ENCODE measurements around the gene TRERF1.
A peak's percentile ranks its signal among the peaks of the same experiment; 100 is the strongest.
"Not testable (repeated sequence)": the region's sequence is repeated elsewhere in the genome, so short reads cannot be mapped to it uniquely, and the experiment has no call there.

The TRERF1 gene

GRCh38 chr6:42332916-42333315, 118.8 kb downstream of the TRERF1 start:
- DNase-seq = peak; percentile 63 to 67

DNA sequence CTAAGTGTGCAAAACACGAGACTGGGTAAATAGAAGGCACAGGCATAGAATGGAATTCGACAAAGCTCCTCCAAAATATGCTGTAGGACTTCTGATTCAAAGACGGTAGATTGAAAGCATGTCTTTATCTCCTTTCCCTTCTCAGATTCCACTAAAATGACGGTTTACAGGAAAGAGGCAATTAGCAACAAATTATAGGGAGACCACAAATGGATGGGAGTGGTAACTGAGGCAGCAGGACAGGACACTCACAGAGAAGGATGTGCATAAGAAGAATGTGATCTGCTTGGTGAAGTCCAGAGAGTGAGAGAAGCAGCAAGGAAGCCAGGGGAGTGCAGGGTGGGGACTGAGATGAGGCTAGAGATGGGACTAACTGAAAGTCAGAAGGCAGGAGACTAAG, 120.7 kb downstream of the TRERF1 start:
- DNase-seq = no peak

DNA sequence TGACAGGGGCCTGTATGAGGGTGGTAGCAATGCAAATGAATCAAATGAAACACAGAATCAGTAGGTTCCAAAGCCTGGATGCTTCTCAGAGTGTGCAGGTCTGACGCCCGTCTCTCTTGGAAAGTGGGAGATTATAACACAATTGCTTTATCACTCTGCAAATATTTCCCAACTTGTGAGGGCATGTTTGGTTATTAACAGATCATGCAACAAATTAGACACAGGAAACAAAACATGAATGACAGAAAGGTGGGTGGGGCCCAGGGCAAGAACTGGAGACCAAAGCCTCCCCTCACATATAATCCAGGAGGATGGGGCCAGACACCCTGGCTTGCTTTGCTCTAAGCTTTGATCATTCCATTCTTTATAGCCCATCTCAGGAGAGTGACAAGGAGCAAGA, 125.5 kb downstream of the TRERF1 start:
- DNase-seq = no peak

- DNase-seq = not testable (repeated sequence)
Measured at GRCh38 chr6:42324656-42325324, 126.9 kb downstream of the TRERF1 start.

- no peak for DNase-seq
Measured at GRCh38 chr6:42322676-42323075, 129.1 kb downstream of the TRERF1 start.

DNA sequence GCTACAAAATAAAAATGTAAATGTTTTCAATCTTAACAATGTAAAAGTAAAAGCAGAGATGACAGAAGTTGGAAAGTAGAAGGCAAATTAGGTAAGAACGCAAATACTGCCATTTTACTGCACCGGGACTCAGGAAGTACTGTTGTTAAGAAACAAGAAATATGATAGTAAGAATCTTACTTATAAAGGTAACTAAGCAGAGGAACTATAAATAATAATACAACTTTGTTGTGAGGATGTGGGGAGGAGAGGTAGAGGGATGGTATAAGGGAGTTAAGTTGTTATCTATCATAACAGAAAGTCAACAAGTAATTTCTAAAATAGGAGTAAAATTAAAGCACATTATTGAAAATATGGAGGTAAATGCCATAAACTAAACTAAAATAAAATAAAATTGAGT, 129.8 kb downstream of the TRERF1 start:
- DNase-seq = no peak

- DNase-seq = no peak
Measured at GRCh38 chr6:42320762-42321161, 131.0 kb downstream of the TRERF1 start.

DNA sequence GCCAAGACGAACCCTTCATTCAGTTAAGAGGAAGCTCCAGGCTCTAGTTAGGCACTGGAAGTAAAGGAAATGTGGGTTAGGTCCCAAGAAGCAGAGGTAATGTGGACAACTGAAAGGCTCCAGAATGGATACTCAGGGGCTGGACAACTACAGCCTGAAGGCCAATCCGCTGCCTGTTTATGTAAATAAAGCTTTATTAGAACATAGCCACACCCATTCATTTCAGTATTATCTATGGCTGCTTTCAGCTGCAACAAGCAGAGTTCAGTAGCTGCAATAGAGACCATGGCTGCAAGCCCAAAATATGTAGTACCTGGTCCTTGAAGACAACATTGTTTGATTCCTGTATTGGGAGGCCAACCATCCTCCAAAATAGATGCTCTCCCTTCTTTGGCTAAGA, 133.2 kb downstream of the TRERF1 start:
- peak in 1 of 2 donors; percentile 22 for DNase-seq

DNA sequence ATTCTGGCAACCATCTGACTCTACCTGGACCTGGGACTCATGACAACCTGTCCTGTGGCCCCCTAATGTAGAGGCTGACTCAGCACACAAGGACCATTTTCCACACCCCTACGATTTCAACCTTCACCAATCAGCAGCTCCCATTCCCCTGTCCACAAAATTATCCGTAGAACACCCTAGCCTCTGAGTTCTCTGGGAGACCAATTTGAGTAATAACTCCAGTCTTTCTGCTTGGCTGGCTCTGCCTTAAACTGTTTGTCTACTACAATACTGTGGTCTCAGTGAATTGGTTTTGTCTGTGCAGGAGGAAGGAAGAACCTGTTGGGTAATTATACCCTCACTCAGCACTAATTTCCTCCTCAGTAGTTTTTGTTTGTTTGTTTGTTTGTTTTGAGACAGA, 134.7 kb downstream of the TRERF1 start:
- DNase-seq = peak; percentile 57 to 62

- DNase-seq = peak; percentile 92 to 97
Measured at GRCh38 chr6:42315991-42316970, 135.4 kb downstream of the TRERF1 start.

- DNase-seq = no peak
Measured at GRCh38 chr6:42315259-42315990, 136.3 kb downstream of the TRERF1 start.

DNA sequence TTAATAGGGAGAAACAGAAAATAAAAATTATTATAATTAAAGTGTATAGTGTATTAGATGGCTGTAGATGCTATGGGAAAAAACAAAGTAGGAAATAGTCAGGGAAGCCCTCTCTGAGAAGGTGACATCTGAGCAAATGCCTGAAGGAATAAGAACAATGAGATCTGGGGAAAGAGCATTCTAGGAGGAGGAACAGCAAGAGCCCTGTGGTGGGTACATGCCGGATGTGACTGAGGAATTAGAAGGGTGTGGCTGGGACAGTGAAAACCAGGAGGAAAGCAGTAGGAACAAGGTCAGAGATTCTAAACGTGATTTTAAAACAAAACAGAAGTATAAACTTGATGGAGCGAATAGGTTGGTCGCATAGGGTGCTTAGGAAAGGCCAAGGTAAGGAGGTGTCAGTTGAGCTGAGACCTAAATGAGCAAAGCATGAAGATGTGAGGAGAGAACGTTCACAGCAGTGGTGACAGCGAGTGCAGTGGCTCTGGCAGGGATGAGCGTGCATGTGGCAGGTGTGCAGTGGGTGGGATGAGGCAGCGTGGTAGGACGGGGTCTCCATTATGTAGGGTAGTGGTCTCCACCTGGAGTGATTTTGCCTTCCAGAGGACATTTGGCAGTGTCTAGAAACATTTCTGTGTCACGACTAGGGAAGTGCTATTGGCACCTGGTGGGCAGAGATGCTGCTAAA, 137.0 kb downstream of the TRERF1 start:
- peak in 1 of 2 donors; percentile 34 for DNase-seq

DNA sequence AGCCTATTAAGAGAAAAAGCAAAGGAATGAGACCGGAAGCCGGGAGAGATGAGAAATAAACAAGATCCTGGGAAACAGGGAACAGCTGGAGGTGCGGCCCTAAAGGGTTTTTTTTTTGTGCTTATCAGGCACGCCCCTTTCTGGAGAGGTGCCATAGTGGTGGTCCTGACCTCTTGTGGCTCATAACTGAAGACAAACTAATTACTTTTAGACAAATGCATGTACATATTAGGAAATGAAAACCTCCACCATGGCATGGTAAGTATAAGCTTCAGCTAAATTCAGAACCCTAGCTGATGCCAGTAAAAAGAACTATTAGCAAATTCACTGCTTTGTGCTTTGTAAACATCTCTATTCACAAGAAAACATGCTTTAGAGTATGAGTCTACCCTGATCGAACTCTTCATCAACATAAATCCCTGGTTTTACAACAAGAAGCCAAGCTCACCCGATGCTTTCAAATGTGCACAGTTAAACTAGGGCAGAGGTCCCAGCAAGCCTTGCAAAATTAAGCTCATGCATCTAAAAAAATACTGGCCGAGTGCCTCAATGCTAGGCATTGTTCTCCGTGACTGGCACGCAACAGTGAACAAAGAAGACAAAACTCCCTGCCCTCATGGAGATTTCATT, 137.7 kb downstream of the TRERF1 start:
- DNase-seq = no peak

- DNase-seq = peak; percentile 64 to 93
Measured at GRCh38 chr6:42313038-42313437, 138.7 kb downstream of the TRERF1 start.

GRCh38 chr6:42307141-42307470, 144.6 kb downstream of the TRERF1 start:
- no peak for DNase-seq

DNA sequence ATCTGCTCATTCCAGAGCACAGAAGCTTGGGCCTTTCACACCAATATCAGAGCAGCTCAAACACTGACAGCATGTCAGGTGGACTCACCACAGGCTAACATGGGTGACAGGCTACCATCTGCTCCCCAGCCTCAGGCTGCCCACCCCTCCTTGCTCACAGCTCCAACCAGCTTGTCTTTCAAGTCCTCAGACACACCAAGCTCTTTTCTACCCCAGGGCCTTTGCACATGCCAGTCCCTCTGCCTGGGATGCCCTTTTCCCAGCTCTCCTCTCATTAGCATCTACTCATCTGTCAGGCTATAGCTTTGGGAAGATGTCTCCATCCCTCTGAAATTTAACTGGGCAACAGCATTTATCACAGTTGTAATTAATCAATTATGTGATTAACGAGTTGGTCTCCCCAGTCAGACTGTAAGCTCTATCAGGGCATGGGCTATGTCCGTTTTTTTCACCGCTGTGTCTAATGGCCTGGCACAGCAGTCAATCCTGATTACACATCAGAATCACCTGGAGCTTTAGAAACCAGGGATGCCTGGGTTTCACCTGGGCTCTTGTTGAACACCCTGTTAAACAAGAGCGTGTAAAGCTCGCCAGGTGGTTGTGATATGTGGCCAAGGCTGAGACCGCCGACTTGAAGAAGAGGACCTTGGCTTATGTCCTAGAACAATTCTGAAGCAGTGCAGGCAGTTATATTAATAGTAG, 145.1 kb downstream of the TRERF1 start:
- DNase-seq = no peak

DNA sequence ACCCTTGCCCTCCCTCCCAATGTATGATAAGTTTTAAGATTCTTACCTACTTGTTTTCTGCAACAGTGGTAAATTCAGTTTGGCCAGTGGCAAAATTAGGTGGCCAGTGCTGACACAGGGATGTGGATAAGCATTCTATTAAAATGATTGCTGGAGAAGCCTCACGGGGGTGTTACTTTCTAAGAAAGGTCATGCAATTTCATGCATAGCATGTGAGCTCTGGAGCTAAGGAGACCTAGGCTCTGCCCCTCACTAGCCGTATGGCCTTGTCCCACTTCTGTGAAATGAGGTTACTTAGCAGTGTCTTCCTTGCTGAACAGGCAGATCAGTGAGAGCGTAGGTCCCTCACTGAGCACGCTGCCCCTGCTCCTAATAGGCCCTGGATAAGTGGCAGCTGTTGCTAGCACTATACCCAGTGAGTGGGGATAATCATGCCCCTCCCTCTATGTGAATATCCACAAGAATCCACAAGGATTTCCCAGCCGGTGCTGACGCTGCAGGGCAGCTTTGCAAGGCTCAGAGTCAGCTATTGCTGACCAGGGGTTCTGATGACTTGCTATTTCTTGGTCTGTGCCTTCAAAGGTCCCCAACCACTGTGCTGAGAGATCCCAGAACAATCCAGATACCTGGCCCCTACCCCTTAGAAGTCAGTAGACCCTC, 147.5 kb downstream of the TRERF1 start:
- DNase-seq = no peak

GRCh38 chr6:42302411-42302810, 149.3 kb downstream of the TRERF1 start:
- no peak for DNase-seq

GRCh38 chr6:42301986-42302385, 149.7 kb downstream of the TRERF1 start:
- no peak for DNase-seq

DNA sequence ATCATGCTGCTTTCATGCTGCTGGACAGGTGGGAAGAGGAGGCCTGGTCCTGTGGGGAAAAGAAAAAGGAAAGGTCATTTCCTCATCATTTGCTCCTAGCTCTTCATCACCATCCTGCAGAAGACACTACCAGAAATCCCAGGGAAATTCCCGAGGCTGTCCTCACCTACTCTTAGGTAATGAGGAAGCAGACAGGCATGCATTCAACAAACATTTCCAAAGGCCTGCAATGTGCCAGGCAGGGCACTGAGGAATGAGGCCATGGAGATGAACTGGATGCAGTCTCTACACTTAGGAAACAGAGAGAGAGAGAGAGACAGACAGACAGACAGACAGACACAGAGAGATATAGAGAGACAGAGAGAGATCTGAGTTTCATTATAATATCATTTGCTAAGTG, 151.0 kb downstream of the TRERF1 start:
- no peak for DNase-seq

DNA sequence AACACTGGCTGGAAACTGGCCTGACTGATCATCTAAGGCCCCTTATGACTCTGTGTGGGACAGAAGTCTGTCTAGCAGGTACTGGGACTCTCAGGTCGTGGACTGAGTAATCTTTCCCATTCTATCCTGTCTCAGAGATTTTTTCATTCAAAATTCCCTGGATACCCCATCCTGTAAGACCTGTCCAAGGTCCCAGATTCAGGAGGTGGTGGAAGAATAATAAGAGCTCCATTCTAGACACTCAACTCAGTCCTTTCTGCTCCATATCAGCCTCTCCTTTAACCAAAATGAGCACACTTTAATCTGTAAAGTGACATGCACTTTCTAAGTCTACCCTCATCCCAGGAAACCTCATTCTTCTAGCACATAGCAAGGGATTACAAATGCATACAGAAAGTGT, 151.5 kb downstream of the TRERF1 start:
- no peak for DNase-seq

Measured in inflammatory macrophage (primary cell).